GM19467 (cell line): Measurements from ENCODE around the gene PAIP2B.
"Not testable (repeated sequence)": the region's sequence is repeated elsewhere in the genome, so short reads cannot be mapped to it uniquely, and the experiment has no call there.

Experiments
- ATAC-seq: cut with Tn5 transposase; IDR thresholded peaks from one replicate; pipeline ENCODE4 v1.9.1; 2021; ENCODE audit warnings: mild to moderate bottlenecking, moderate library complexity; ENCODE audit not compliant: unreplicated experiment

PAIP2B gene

DNA sequence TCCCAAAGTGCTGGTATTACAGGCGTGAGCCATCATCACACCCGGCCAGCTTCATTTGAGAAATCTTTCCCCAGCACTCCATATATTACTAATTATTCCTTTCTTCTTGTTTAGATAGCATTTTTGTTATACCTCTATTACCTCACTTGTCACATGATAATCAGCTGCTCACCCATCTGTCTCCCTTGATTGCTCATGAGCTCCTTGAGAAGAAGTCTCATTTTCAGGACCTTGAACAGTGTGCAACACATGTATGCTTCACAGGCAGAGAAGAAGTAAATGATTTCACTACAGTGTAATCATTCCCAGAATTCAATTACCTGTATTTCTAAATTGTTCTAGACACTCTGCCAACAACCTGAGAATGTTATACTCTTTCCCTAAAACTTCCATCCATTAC is 6.2 kb downstream of the PAIP2B start:
- ATAC-seq, result no peak

DNA sequence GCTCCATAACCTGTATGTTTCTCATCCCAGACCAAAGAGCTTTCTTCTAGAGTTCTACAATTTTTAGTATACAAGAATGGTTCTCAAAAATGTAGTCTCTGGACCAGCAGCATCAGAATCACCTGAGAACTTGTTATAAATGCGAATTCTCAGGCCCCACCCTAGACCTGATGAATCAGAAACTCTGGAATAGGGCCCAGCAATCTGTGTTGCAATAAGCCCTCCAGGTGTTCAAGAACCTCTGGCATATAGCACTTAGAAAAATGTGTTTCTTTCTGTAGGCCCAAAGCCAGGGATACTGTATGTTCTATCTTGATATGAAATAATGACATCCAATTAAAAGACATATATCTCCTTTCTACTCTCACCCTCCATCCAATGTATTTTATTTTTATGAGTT is 10.4 kb downstream of the PAIP2B start:
- no peak for ATAC-seq

DNA sequence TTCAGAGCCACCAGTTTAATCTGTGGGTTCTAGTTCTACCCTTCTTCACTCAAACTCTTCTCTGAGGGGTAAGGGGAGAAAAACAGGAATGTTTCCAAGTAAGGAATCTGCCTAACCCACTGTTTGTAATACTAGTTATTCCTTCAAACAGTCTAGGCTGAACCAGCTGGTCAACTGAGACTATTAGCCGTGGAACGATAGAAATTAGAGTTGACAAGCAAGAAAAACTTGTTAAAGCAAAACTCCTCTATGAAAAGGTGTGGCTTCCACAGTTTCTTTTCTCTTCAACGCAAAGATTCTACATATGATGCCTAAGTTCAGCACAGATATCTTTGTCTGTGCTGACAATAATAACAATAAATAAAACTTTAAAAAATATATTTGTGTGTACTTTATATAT is 11.5 kb downstream of the PAIP2B start:
- no peak for ATAC-seq

- no peak for ATAC-seq
Measured at GRCh38 chr2:71212336-71212735, 14.6 kb downstream of the PAIP2B start.

DNA sequence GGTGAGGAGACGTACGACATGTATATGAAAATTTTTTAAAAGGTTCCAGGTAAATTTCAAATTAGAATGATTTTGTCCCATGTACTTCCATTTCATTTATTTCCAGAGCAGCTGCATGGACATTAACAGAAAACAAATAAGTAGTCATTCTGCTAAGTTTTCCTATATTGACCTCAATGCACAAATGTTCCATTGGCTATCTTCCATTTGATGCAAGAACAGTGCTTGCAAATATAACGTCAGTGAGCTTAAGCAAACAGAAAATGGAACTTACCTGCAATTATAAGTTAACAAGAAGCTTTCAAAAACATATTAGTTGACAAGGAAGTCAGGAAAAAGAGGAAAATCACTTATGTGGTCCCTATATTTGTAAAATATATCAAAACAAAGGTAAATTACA is 16.6 kb downstream of the PAIP2B start:
- ATAC-seq, result no peak

DNA sequence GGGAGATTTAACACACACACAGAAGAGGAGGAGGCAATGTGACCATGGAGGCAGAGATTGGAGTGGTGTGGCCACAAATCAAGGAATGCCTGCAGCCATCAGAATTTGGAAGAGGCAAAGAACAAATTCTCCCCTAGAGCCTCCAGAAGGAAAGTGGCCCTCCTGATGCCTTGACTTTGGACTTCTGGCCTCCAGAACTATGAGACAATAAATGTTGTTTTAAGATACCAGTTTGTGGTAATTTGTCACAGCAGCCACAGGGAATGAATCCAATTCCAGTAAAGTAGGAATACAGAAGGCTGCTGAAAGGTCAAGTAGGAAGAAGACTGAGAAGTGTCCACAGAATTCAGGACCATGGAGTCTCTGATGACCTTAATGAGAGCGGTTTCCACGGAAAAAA is 18.1 kb downstream of the PAIP2B start:
- ATAC-seq, result no peak

DNA sequence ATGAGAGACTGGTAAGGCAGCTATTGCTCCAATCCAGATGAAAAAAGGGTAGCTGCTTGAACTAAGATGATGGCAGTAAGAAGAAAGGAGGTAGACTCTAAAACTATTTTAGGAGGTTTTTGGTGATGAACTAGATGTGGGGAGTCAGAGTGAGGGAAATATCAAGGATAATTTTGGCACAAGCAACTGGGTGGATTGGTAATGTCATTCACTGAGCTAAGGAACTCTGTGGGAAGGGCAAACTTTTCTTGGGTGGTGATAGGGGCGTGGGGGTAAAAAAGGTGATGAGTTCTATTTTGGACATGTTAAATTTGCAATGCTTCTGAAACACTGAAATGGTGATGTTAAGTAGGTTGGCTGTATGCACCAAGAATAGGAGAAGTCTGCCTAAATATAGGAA is 19.3 kb downstream of the PAIP2B start:
- ATAC-seq, result no peak

DNA sequence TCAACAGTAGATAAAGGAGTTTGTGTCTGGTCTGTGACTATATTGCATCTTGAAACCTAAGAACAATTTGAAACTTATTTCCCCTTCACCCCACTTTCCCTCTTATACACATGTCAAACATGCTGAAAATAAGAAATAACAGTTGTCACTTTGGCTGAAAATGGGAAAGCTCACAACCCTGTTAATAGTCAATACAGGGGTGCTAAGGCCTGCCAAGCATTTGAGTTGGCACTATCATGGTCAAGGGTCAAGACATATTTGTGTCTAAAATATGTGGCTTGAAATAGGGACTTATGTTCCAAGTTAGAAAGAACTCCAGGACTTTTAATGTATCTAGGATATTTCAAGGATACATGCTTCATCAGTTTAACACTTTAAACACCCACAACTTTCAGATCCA is 20.6 kb downstream of the PAIP2B start:
- no peak for ATAC-seq

GRCh38 chr2:71191570-71191943 is 35.3 kb downstream of the PAIP2B start:
- no peak for ATAC-seq

DNA sequence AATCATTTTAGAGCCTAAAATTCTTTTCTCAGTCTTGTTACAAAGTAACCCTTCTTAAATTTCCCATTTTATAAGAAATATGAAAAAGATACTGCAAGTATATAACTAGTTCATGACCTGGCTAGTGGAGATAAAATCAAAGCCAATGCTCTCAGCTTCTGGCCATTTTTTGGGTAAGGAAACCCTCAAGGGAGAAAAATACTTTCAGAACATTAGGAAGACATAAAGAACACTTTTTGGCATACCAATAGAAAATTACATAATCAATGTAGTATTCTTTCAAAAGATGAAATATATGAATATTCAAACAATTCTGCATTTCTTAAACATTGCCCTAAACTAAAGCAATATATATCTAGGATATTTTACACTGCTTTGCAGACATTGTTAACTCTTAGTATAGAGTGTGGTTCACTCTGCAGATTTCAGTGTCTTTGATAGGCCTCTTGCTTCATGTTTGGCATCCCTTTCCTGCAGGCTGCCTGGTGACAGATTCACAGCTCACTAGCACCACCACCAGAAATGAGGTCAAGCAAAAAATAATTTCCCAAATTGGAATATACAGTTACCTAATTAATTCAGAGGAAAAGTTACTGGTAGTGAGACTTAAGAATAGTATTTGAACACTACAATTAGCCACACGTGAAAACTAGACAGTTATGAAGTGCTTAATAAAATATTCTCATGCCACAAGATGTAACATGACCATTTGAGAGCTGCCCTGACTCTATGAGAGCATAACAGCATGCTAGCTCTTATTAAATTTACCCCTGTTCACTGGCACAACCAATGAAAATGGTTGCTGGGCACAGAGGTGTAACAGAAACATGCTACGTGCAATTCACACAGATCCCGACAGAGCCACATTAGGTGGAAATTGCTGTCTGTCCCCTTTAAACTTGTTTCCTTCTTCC is 36.0 kb downstream of the PAIP2B start:
- no peak for ATAC-seq

GRCh38 chr2:71187589-71187988 is 39.3 kb downstream of the PAIP2B start:
- no peak for ATAC-seq

DNA sequence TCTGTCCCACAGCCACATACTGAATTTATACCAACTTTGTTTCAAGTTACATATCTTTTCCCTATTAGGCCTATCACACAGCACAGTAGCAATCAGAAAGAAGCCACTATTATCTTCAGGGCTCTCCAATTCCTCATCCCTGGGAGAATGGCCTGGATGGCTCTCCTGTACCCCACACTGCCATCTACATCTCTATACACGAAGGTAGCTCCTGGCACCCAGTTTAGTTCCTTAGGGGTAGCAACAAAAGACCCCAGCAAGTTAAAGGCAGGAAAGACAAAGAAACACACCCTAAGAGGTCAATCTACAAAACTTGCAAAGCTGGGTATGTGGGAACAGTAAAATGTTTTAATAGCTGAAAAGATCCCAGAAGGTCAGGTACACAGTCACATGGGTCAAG is 39.9 kb downstream of the PAIP2B start:
- ATAC-seq, result no peak

- ATAC-seq, result not testable (repeated sequence)
Measured at GRCh38 chr2:71183306-71184115, 43.4 kb downstream of the PAIP2B start.

GRCh38 chr2:71181316-71181715 is 45.6 kb downstream of the PAIP2B start:
- ATAC-seq, result no peak

GRCh38 chr2:71178836-71179235 is 48.1 kb downstream of the PAIP2B start:
- not testable (repeated sequence) for ATAC-seq

GRCh38 chr2:71174207-71174606 is 52.7 kb downstream of the PAIP2B start:
- no peak for ATAC-seq

DNA sequence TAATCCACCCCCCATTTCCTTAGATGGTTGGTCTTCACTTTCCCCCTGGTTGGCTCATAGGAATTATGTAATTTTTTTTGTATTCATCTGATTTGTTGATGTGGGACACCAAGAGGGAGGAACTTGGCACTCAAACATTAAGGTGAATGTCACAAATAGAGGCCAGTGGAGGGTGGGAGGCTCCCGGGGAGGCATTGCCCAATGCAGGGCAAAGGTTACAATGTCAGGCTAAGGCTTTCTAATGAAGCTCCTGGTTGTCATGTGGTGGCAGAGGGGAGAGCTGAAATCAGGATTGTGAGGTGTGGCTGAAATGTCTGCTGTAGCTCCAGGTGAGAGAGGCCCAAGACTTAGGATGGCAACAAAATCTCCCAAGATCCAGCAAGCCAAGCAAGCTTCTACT is 53.8 kb downstream of the PAIP2B start:
- no peak for ATAC-seq

DNA sequence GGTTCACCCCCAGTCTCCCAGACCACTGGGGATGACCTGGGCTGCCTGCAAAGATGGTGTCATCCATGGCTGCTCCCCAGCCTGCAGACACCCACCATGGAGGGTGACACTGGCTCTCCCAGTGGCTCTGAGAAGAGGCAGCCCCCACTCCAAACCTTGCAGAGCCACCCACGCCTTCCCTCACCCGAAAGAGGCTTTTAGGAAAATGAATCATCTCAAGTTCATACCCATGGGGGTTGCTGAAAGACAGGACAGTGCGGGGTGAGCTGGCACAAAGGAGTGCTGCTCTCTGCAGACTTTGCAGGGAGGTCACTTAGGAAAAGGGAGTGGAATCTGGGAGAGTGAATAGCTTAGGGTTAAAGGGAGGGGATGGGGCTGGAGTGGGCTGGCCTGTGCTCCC is 60.1 kb downstream of the PAIP2B start:
- ATAC-seq, result no peak

- ATAC-seq, result no peak
Measured at GRCh38 chr2:71157124-71157793, 69.6 kb downstream of the PAIP2B start.

- ATAC-seq, result no peak
Measured at GRCh38 chr2:71156573-71156972, 70.3 kb downstream of the PAIP2B start.

DNA sequence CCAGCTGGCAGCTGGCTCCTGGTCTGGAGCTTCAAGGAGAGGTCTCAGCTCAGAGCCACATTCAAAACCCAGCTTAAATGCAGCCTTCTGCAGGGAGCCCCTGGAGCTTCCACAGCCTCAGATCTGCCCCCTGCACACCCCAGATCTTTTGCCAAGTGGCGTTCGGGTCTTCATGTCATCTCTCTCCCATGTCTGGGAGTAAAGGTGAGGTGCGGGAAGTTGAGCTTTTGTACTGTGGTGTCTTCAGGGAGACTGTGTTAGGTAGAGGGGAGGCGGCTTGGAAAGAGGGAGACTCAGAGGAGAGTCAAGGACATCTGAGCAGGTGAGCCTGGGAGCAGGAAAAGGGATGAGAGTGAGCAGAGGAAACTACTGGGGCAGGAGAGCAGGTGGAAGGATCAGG is 71.1 kb downstream of the PAIP2B start:
- no peak for ATAC-seq

DNA sequence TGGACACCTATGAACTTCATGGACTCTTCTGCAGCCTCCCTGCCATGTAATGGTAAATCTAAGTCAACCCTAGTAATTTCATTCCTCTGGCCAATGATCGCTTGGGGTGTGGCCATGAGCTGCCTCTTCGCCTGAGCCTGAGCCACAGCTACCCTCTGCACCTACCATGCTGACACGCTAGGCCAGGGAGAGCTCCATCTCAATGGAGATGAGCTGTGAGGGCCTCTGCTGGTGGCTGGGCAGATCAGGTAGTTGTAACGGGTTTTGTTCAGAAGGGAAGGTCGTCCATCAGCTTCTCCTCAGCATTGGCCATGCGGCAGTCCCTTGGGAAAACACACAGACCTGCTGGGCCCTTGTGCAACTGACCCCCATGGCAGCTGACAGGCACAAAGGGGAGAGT is 72.1 kb downstream of the PAIP2B start:
- peak; percentile 66 for ATAC-seq
